Smooth muscle cell (in vitro differentiated cells): ENCODE results near the gene GALNT18. TPM values are rescaled to one million over a fixed set of nuclear protein-coding genes. Genes with fewer than 3 reads are reported as not detected.
A peak's percentile ranks its signal among the peaks of the same experiment; 100 is the strongest.

Experiments
- DNase-seq: peaks from one replicate; lab custom pipeline; 2025; ENCODE audit not compliant: unreplicated experiment; lab: John Stamatoyannopoulos, UW
- H2AFZ ChIP-seq: fragments of 200-600 bp; sonication (generic); 2 replicates; pipeline ENCODE4 v1.6.0; 2016; ENCODE audit warnings: antibody characterized with exemption, low read depth, mild to moderate bottlenecking
- H3F3A ChIP-seq: fragments of 200-600 bp; sonication (generic); 2 replicates; pipeline ENCODE4 v1.6.0; 2017; ENCODE audit warnings: antibody characterized with exemption, low read depth
- H3K27ac ChIP-seq: fragments of 200-600 bp; sonication (generic); 2 replicates; pipeline ENCODE4 v1.5.1; 2016; ENCODE audit warnings: low read depth, mild to moderate bottlenecking
- H3K27me3 ChIP-seq: fragments of 200-600 bp; sonication (generic); 2 replicates; pipeline ENCODE4 v1.6.1; 2016; ENCODE audit warnings: low read depth, mild to moderate bottlenecking
- H3K36me3 ChIP-seq: fragments of 200-600 bp; sonication (generic); 2 replicates; pipeline ENCODE4 v1.5.1; 2016; ENCODE audit warnings: low read depth
- H3K4me1 ChIP-seq: fragments of 200-600 bp; sonication (generic); 2 replicates; pipeline ENCODE4 v1.5.1; 2016; ENCODE audit warnings: low read depth
- H3K4me2 ChIP-seq: fragments of 200-600 bp; sonication (generic); 2 replicates; pipeline ENCODE4 v1.6.0; 2016; ENCODE audit warnings: mild to moderate bottlenecking
- H3K4me3 ChIP-seq: fragments of 200-600 bp; sonication (generic); 2 replicates; pipeline ENCODE4 v1.5.1; 2016; ENCODE audit warnings: mild to moderate bottlenecking
- H3K79me2 ChIP-seq: fragments of 200-600 bp; sonication (generic); 2 replicates; pipeline ENCODE4 v1.6.0; 2016; ENCODE audit warnings: low read depth, mild to moderate bottlenecking
- H3K9ac ChIP-seq: fragments of 200-600 bp; sonication (generic); 2 replicates; pipeline ENCODE4 v1.6.0; 2016; ENCODE audit warnings: low read depth
- H3K9me3 ChIP-seq: fragments of 200-600 bp; sonication (generic); replicated peaks from 2 replicates; pipeline ENCODE4 v1.5.1; 2016; ENCODE audit warnings: low read depth
- H4K20me1 ChIP-seq: fragments of 200-600 bp; sonication (generic); 2 replicates; pipeline ENCODE4 v1.6.0; 2016; ENCODE audit warnings: low read depth
- WGBS: methylation state at CpG from one replicate; pipeline ENCODE4 v1.1.7; 2016; ENCODE audit warnings: low lambda C conversion rate; 5-methylcytosine and 5-hydroxymethylcytosine counted together
- polyA plus RNA-seq: library from polyadenylated mRNA; unstranded; fragments of >200 nt; fragmentation: Nextera tagmentation; extraction: Ambion mirVana; gene quantifications from 2 replicates; pipeline ENCODE4 v1.2.1, GENCODE V29; 2016
- total RNA-seq: library from RNA; depleted of rRNA; stranded (reverse); fragments of >200 nt; gene quantifications from 2 replicates; pipeline ENCODE4 v1.2.3, GENCODE V29; 2014
- TF ChIP-seq, protein P1 (sequence below): fragments of 200-600 bp; sonication (generic); IDR thresholded peaks from 2 replicates; pipeline ENCODE4 v1.5.1; 2017; ENCODE audit warnings: borderline replicate concordance, mild to moderate bottlenecking, antibody characterized with exemption; ENCODE audit not compliant: insufficient read depth, poor library complexity, severe bottlenecking

Gene GALNT18
- total and polyA plus RNA-seq, 2 experiments from 2014 or later, result 11.5 to 16.3 TPM

DNA sequence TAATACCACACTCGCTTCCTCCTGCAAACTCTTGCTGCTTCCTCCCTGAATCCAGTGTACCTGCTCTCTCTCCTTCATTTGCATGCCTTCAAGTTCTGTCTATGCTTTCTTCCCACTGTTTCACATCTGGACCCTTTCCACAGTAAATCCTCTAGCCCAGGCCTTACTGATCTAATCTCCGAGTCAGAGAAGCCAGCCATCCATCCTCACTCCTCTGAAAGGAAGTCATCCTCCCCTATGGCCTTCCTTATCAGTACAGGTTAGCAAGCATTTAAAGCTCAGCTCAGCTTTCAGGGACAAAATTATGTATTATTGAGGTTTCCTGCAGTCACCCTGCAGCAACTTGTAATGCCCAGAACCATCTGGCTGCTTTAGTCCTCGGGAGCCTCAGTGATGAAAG is 116.1 kb downstream of the GALNT18 start:
- Histone ChIP-seq H3K4me3 (no peak overlapping the region), H3K27ac (no peak overlapping the region), H3K9ac (no peak overlapping the region), H4K20me1 (peaks cover 15% of the 10 kb centered on the region), H3K36me3 (no peaks in the 10 kb centered on the region), H2AFZ (no peak overlapping the region), H3K27me3 (peaks cover 10% of the 10 kb centered on the region), H3K79me2 (no peaks in the 10 kb centered on the region), H3K4me1 (peaks cover 5% of the 10 kb centered on the region), H3F3A (no peaks in the 10 kb centered on the region), H3K9me3 (no peaks in the 10 kb centered on the region), H3K4me2 (no peak overlapping the region)
- no peak for DNase-seq
- TF ChIP-seq, protein P1, sequence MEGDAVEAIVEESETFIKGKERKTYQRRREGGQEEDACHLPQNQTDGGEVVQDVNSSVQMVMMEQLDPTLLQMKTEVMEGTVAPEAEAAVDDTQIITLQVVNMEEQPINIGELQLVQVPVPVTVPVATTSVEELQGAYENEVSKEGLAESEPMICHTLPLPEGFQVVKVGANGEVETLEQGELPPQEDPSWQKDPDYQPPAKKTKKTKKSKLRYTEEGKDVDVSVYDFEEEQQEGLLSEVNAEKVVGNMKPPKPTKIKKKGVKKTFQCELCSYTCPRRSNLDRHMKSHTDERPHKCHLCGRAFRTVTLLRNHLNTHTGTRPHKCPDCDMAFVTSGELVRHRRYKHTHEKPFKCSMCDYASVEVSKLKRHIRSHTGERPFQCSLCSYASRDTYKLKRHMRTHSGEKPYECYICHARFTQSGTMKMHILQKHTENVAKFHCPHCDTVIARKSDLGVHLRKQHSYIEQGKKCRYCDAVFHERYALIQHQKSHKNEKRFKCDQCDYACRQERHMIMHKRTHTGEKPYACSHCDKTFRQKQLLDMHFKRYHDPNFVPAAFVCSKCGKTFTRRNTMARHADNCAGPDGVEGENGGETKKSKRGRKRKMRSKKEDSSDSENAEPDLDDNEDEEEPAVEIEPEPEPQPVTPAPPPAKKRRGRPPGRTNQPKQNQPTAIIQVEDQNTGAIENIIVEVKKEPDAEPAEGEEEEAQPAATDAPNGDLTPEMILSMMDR, result no peak
- 79% methylated on average over 3 of the region's 3 CpGs for WGBS

DNA sequence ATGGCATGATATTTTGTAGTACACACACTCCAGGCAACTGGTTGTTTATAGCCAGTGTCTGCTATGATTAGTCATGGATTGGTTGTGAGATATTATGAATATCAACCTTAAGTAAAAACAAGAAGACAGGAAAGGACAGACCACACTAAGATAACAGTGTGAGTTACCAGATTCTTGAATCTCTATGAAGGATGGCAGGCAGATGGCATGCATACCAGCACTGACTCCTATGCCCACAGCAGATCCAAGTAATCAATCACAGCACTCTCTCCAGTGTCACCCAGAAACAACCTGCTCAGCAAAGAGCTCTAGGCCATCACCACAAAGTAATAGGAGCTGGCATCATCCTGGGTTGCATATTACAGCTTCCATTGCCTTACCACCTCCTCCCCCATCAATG is 116.6 kb downstream of the GALNT18 start:
- H3K79me2 ChIP-seq, result no peaks in the 10 kb centered on the region
- no peak for DNase-seq

DNA sequence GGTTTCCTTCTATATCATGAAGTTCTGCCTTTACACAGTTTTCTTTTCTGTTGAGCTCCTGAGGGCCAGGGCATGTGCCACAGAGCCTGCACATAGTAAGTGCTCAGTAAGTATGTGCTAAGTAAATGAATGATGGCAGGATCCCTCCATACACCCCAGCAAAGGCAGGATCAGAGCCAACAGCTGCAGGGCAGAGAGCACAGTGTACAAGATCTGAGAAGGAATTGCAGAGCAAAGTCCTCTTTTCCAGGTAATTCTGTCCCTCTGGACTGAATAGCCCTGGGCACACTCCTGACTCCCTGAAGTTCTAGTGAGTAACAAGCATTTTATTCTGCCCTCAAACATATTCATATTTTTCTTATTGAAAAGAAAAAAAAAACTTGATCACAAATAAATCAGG is 117.7 kb downstream of the GALNT18 start:
- no peak overlapping the region for H3K9ac ChIP-seq
- H3K27me3 ChIP-seq, result peaks cover 10% of the 10 kb centered on the region
- no peak overlapping the region for H3K4me2 ChIP-seq
- no peaks in the 10 kb centered on the region for H3K79me2 ChIP-seq
- H3K9me3 ChIP-seq, result no peaks in the 10 kb centered on the region
- no peak overlapping the region for H2AFZ ChIP-seq
- no peak overlapping the region for H3K27ac ChIP-seq
- H3K4me3 ChIP-seq, result no peak overlapping the region
- peaks cover 14% of the 10 kb centered on the region for H4K20me1 ChIP-seq
- no peaks in the 10 kb centered on the region for H3F3A ChIP-seq
- peaks cover 2% of the 10 kb centered on the region for H3K4me1 ChIP-seq
- H3K36me3 ChIP-seq, result no peaks in the 10 kb centered on the region
- no peak for DNase-seq
- TF ChIP-seq, protein P1, result no peak

More for the DNA sequence above, 116.6 kb downstream of the GALNT18 start:
- TF ChIP-seq, protein P1, result no peak
- Histone ChIP-seq H3K4me2 (no peak overlapping the region), H3K4me3 (no peak overlapping the region), H3K4me1 (peaks cover 5% of the 10 kb centered on the region), H3K9ac (no peak overlapping the region), H3K9me3 (no peaks in the 10 kb centered on the region), H2AFZ (no peak overlapping the region), H3F3A (no peaks in the 10 kb centered on the region), H3K27me3 (peaks cover 10% of the 10 kb centered on the region), H4K20me1 (peaks cover 14% of the 10 kb centered on the region), H3K36me3 (no peaks in the 10 kb centered on the region), H3K27ac (no peak overlapping the region)

DNA sequence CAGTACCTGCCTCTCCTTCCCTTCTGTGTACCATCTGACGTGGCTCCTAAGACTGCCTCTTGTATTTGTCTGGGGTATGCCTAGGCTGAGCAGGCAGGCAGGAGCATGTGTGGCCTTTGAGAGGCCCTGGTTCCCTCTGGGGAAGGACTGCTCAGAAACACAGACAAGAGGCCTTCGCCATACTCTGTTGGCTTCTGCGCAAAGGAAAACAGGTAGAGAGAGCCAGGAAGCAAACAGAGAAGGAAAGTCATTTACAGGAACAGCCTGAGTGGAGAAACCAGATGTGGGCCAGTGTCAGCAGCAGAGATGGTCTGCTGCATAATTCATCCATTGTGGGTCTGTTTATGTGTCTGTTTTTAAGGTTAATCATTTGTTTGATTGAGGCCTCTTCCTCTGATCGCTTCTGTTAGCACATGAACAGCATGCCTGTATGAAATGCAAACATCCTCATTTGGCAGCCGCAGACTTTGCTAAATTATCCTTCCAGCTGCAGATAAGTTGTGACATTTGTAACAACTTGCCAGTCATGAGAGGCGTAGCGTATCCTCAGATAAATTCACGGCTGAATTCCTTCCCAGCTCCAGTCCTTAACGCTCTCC is 119.4 kb downstream of the GALNT18 start:
- H3K9me3 ChIP-seq, result no peaks in the 10 kb centered on the region
- no peak overlapping the region for H3K27ac ChIP-seq
- peaks cover 14% of the 10 kb centered on the region for H4K20me1 ChIP-seq
- no peaks in the 10 kb centered on the region for H3F3A ChIP-seq
- 42% methylated on average over 9 of the region's 9 CpGs for WGBS
- peak overlapping the region; percentile 0 for H3K4me2 ChIP-seq
- H3K79me2 ChIP-seq, result no peaks in the 10 kb centered on the region
- peaks cover 3% of the 10 kb centered on the region for H3K27me3 ChIP-seq
- H3K36me3 ChIP-seq, result no peaks in the 10 kb centered on the region
- no peak overlapping the region for H3K9ac ChIP-seq
- no peak overlapping the region for H2AFZ ChIP-seq
- TF ChIP-seq, protein P1, result no peak
- no peak for DNase-seq
- no peak overlapping the region for H3K4me3 ChIP-seq
- no peaks in the 10 kb centered on the region for H3K4me1 ChIP-seq
